Mucosa of rectum (tissue), 2 donors: ENCODE data around the gene SAPCD1.

Experiments
- H3K27ac ChIP-seq, 2 donors: one replicate each; pipeline ENCODE4 v1.7.0; 2013; ENCODE audit warnings: inconsistent platforms in 2 of 2, low read depth in 2 of 2, low read length in 2 of 2
- H3K27me3 ChIP-seq, 2 donors: one replicate each; pipeline ENCODE4 v1.7.0; 2013; ENCODE audit warnings: low read length in 2 of 2; ENCODE audit not compliant: control insufficient read depth in 2 of 2, insufficient read depth in 2 of 2
- H3K36me3 ChIP-seq, 2 donors: one replicate each; pipeline ENCODE4 v1.7.0; 2013; ENCODE audit warnings: low read length in 2 of 2; ENCODE audit not compliant: control insufficient read depth in 2 of 2, insufficient read depth in 2 of 2
- H3K4me1 ChIP-seq, 2 donors: one replicate each; pipeline ENCODE4 v1.7.0; 2013; ENCODE audit warnings: low read length in 2 of 2, mild to moderate bottlenecking in 1 of 2; ENCODE audit not compliant: control insufficient read depth in 2 of 2, insufficient read depth in 2 of 2
- H3K4me3 ChIP-seq, 2 donors: one replicate each; pipeline ENCODE4 v1.7.0; 2013; ENCODE audit warnings: low read length in 2 of 2
- H3K9ac ChIP-seq, 2 donors: one replicate each; pipeline ENCODE4 v1.7.0; 2013; ENCODE audit warnings: low read length in 2 of 2, low read depth in 1 of 2, mild to moderate bottlenecking in 1 of 2
- H3K9me3 ChIP-seq, 2 donors: one replicate each; pipeline ENCODE4 v1.7.0; 2013; ENCODE audit warnings: low read length in 2 of 2; ENCODE audit not compliant: control insufficient read depth in 2 of 2
- donor health status: healthy.
- donor health status: Normal muscosa, but diverticular disease.

The SAPCD1 gene

GRCh38 chr6:31737991-31738979 is 24.2 kb upstream of the SAPCD1 start:
- Histone ChIP-seq H3K4me1 (peaks cover 44 to 46% of the 10 kb centered on the region in 2 donors), H3K9ac (peak overlapping the region; percentile 54 to 72), H3K27me3 (no peaks in the 10 kb centered on the region), H3K36me3 (peaks cover 11 to 23% of the 10 kb centered on the region in 2 donors), H3K27ac (peak overlapping the region; percentile 96 to 97), H3K4me3 (peak overlapping the region; percentile 2 to 87), H3K9me3 (no peaks in the 10 kb centered on the region)

GRCh38 chr6:31739639-31740396 is 22.6 kb upstream of the SAPCD1 start, which contains the start of gene MSH5:
TSS of gene MSH5 (plus strand) at chr6:31740005. CDS start at chr6:31740467, 462 bp downstream.
- Histone ChIP-seq H3K4me3 (peak within 1 kb of the TSS; percentile 81 to 87), H3K9me3 (no peaks in the 10 kb centered on the region), H3K4me1 (peaks cover 30 to 33% of the 10 kb centered on the region in 2 donors), H3K36me3 (peaks cover 0 to 18% of the 10 kb centered on the region in 2 donors), H3K27me3 (no peaks in the 10 kb centered on the region), H3K9ac (peak within 1 kb of the TSS; percentile 85 to 89), H3K27ac (peak within 1 kb of the TSS; percentile 96 to 97)

- peak overlapping the region; percentile 90 to 97 for H3K27ac ChIP-seq
- no peaks in the 10 kb centered on the region for H3K27me3 ChIP-seq
- peak overlapping the region; percentile 85 to 89 for H3K9ac ChIP-seq
- peaks cover 30 to 33% of the 10 kb centered on the region in 2 donors for H3K4me1 ChIP-seq
- H3K9me3 ChIP-seq, result no peaks in the 10 kb centered on the region
- peak overlapping the region; percentile 81 to 87 for H3K4me3 ChIP-seq
- peaks cover 0 to 18% of the 10 kb centered on the region in 2 donors for H3K36me3 ChIP-seq
These were observed 21.8 kb upstream of the SAPCD1 start for GRCh38 chr6:31740397-31741223.

DNA sequence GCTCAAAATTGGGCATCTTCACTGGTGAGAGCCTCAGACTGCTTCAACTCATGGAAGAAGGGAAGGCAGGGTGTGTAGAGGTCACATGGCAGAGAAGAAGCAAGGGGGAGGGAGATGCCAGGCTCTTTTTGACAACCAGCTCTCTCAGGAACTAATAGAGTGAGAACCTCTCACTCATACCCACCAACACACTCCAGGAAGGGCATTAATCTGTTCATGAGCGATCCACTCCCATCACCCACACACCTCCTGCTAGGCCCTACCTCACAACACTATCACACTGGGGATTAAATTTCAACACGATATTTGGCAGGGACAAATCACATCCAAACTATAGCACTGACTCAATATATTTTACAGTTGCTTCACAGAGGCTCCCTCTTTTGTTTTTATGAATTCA is 20.6 kb upstream of the SAPCD1 start:
- Histone ChIP-seq H3K27ac (no peak overlapping the region), H3K27me3 (no peaks in the 10 kb centered on the region), H3K4me3 (no peak overlapping the region), H3K36me3 (peaks cover 0 to 18% of the 10 kb centered on the region in 2 donors), H3K4me1 (peaks cover 28 to 29% of the 10 kb centered on the region in 2 donors), H3K9ac (no peak overlapping the region), H3K9me3 (no peaks in the 10 kb centered on the region)

DNA sequence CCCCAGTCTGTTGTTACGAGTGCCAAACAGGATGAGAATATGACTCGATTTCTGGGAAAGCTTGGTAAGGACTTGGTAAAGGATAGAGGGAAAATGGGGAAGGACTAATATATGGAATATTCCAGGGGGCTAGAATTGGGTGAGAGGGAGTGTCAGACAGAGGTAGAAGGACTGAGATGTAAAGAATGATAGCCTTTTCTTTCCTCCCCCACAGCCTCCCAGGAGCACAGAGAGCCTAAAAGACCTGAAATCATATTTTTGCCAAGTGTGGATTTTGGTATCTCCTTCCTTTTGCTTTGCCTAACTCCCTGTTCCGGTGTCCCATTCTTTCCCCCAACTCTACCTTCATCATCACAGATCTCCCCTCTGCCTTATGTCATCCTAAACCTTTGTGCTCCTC is 19.6 kb upstream of the SAPCD1 start:
- Histone ChIP-seq H3K27ac (no peak overlapping the region), H3K9me3 (no peaks in the 10 kb centered on the region), H3K36me3 (peaks cover 0 to 24% of the 10 kb centered on the region in 2 donors), H3K9ac (no peak overlapping the region), H3K27me3 (no peaks in the 10 kb centered on the region), H3K4me3 (no peak overlapping the region), H3K4me1 (peaks cover 19 to 20% of the 10 kb centered on the region in 2 donors)

- peaks cover 5% of the 10 kb centered on the region in 2 donors for H3K4me1 ChIP-seq
- no peak overlapping the region for H3K27ac ChIP-seq
- no peaks in the 10 kb centered on the region for H3K9me3 ChIP-seq
- no peaks in the 10 kb centered on the region for H3K27me3 ChIP-seq
- H3K36me3 ChIP-seq, result peaks cover 0 to 24% of the 10 kb centered on the region in 2 donors
- H3K9ac ChIP-seq, result no peak overlapping the region
- H3K4me3 ChIP-seq, result no peak overlapping the region
These were observed 18.0 kb upstream of the SAPCD1 start for GRCh38 chr6:31744422-31744821.

DNA sequence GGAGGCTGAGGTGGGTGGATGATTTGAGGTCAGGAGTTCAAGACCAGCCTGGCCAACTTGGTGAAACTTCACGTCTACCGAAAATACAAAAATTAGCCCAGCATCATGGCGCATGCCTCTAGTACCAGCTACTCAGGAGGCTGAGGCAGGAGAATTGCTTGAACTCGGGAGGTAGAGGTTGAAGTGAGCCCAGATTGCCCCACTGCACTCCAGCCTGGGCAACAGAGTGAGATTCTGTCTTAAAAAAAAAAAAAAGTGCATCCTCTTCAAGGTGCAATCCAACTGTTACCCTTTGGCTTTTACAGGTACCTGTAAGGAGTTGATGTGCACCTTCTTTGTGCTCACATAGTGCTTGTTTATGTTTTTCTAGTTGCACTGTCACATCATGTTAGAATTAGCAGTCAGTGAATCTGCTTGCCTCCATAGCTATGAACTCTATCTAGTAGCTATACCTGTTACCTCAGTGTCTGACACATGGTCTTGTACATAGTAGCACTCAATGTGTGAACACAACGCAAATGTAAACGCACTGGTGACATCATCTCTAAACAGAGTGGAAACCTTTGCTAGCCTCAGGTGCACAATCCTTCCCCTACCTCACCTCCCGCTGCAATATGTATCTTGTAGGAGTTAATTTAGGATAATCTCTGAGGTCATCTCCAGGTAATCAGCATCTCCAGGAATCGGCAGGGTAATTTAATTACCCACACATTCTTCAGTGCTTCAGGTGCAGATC is 13.0 kb upstream of the SAPCD1 start:
- Histone ChIP-seq H3K27me3 (no peaks in the 10 kb centered on the region), H3K36me3 (peaks cover 0 to 6% of the 10 kb centered on the region in 2 donors), H3K27ac (no peak overlapping the region), H3K4me3 (no peak overlapping the region), H3K9ac (no peak overlapping the region), H3K9me3 (no peaks in the 10 kb centered on the region), H3K4me1 (no peaks in the 10 kb centered on the region)

- H3K9ac ChIP-seq, result no peak overlapping the region
- H3K4me1 ChIP-seq, result no peaks in the 10 kb centered on the region
These were observed 11.9 kb upstream of the SAPCD1 start for GRCh38 chr6:31750411-31751022.

More at GRCh38 chr6:31750411-31751022, 11.9 kb upstream of the SAPCD1 start:
- H3K27ac ChIP-seq, result no peak overlapping the region
- H3K27me3 ChIP-seq, result no peaks in the 10 kb centered on the region
- H3K9me3 ChIP-seq, result no peaks in the 10 kb centered on the region
- no peak overlapping the region for H3K4me3 ChIP-seq
- peaks cover 0 to 6% of the 10 kb centered on the region in 2 donors for H3K36me3 ChIP-seq
